Smooth muscle cell of the coronary artery (primary cell): ENCODE data around the gene ZBED2. TPM values are rescaled to one million over a fixed set of nuclear protein-coding genes. Genes with fewer than 3 reads are reported as not detected.

Experiments
- total RNA-seq: library from RNA; depleted of rRNA; stranded (reverse); fragments of >200 nt; gene quantifications from 2 replicates; pipeline ENCODE4 v1.2.3, GENCODE V29; 2014; ENCODE audit warnings: low replicate concordance

ZBED2 gene, protein sequence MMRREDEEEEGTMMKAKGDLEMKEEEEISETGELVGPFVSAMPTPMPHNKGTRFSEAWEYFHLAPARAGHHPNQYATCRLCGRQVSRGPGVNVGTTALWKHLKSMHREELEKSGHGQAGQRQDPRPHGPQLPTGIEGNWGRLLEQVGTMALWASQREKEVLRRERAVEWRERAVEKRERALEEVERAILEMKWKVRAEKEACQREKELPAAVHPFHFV
- total RNA-seq, result 0.08 TPM in 1 of 2 replicates, not detected in the other

DNA sequence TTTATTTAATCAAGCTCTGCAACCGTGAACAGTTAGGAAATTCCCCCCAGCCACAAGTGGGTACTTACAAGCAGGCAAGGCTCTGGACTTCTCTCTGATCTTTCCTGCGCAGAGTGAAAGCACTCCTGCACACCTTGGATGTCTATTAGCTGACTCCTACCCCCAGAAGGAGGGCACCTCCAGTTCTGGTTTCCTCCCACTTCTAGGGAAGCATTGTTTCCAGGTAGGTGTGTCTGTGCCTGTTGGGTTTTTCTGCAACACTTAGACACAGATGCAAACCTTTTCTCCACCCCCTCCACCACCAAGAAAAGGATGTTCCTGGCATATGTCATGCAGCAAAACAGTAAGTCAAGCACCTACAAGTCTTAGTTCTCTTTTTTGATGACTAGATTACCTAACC is at the start of gene ZBED2:
Gene ZBED2 (minus strand): TSS at position 115 of the 400 bp plus-strand sequence. CDS start 1,145 bp downstream, outside the sequence.

Other genes with a start within 250 kb of the ZBED2 start
- gene CD96, start 53.1 kb downstream of the ZBED2 start, total RNA-seq, result 0.08 TPM in 1 of 2 replicates, not detected in the other
- 0.23 and 4.4 TPM in 2 replicates for gene PLCXD2, start 79.3 kb upstream of the ZBED2 start, total RNA-seq